ENCODE data around the gene EPB41. TPM values are rescaled to one million over a fixed set of nuclear protein-coding genes. Genes with fewer than 3 reads are reported as not detected.

The EPB41 gene
- total and polyA plus RNA-seq, 9 of the 15 experiments (the other 6 are each of a cell fraction or from before 2014, with no cell fraction given): 3.7 to 213 (median 141) TPM

GRCh38 chr1:28882009-28882628, 32.2 kb upstream of the EPB41 start (continued):
- TF ChIP-seq RERE (CRISPR knock-in tag; IDR thresholded peaks at IDR 0.05; ENCODE audit: borderline replicate concordance): no peak
- TF ChIP-seq EP400 (IDR thresholded peaks at IDR 0.05): peak; percentile 80
- TF ChIP-seq ZNF212 (CRISPR knock-in tag; IDR thresholded peaks at IDR 0.05): no peak
- TF ChIP-seq CHD4 (IDR thresholded peaks at IDR 0.05; ENCODE audit: insufficient read depth, insufficient replicate concordance, low read depth, low read length, poor library complexity, severe bottlenecking): no peak
- no peak for TF ChIP-seq ZC3H4 (CRISPR knock-in tag; IDR thresholded peaks at IDR 0.05; ENCODE audit: borderline replicate concordance)
- TF ChIP-seq RBM15 (IDR thresholded peaks at IDR 0.05; ENCODE audit: insufficient read depth, low read length): no peak
- TF ChIP-seq EWSR1 (IDR thresholded peaks at IDR 0.05; ENCODE audit: borderline replicate concordance, low read depth, partially characterized antibody): no peak
- peak; percentile 81 for TF ChIP-seq ETS1 (conservative IDR thresholded peaks at IDR 0.05; ENCODE audit: control insufficient read depth, low read depth, low read length)
- no peak for TF ChIP-seq SMAD2 (IDR thresholded peaks at IDR 0.05; ENCODE audit: low read depth, low read length)
- no peak for TF ChIP-seq POLR2H (tag; IDR thresholded peaks at IDR 0.05; ENCODE audit: low read depth)
- TF ChIP-seq ELF2 (CRISPR knock-in tag; IDR thresholded peaks at IDR 0.05): peak; percentile 71; the same call in 1 of the 2 replicates
- TF ChIP-seq MEF2D (tag; conservative IDR thresholded peaks at IDR 0.05; ENCODE audit: low read depth): peak; percentile 77; the same call in 1 of the 2 replicates
- TF ChIP-seq YY1 (IDR thresholded peaks at IDR 0.05; ENCODE audit: borderline replicate concordance in 1 of 3, control insufficient read depth in 1 of 3, extremely low read depth in 1 of 3, insufficient read depth in 3 of 3, insufficient read length in 1 of 3, insufficient replicate concordance in 2 of 3, low read depth in 1 of 3, low read length in 2 of 3): peak in 2 of 3 experiments; percentile 75 to 83
- TF ChIP-seq THAP12 (CRISPR knock-in tag; IDR thresholded peaks at IDR 0.05): no peak
- TF ChIP-seq HBP1 (CRISPR knock-in tag; IDR thresholded peaks at IDR 0.05): peak; percentile 79; the same call in 1 of the 2 replicates
